ENCODE measurements around the gene SLC12A3.

- no peak for TF ChIP-seq POLR2A (IDR thresholded peaks at IDR 0.05)
- TF ChIP-seq, protein P1, sequence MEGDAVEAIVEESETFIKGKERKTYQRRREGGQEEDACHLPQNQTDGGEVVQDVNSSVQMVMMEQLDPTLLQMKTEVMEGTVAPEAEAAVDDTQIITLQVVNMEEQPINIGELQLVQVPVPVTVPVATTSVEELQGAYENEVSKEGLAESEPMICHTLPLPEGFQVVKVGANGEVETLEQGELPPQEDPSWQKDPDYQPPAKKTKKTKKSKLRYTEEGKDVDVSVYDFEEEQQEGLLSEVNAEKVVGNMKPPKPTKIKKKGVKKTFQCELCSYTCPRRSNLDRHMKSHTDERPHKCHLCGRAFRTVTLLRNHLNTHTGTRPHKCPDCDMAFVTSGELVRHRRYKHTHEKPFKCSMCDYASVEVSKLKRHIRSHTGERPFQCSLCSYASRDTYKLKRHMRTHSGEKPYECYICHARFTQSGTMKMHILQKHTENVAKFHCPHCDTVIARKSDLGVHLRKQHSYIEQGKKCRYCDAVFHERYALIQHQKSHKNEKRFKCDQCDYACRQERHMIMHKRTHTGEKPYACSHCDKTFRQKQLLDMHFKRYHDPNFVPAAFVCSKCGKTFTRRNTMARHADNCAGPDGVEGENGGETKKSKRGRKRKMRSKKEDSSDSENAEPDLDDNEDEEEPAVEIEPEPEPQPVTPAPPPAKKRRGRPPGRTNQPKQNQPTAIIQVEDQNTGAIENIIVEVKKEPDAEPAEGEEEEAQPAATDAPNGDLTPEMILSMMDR (IDR thresholded peaks at IDR 0.05), result no peak
- no peak for TF ChIP-seq EP300 (IDR thresholded peaks at IDR 0.05)
Measured at GRCh38 chr16:56862776-56863175, 2.2 kb upstream of the SLC12A3 start.
